ENCODE results near the gene RIPOR3. TPM values are rescaled to one million over a fixed set of nuclear protein-coding genes. Genes with fewer than 3 reads are reported as not detected.

Gene RIPOR3
- total and polyA plus RNA-seq, 9 of the 15 experiments (the other 6 are each of a cell fraction or from before 2014, with no cell fraction given), result 3.3 to 62.7 (median 21.4) TPM

DNA sequence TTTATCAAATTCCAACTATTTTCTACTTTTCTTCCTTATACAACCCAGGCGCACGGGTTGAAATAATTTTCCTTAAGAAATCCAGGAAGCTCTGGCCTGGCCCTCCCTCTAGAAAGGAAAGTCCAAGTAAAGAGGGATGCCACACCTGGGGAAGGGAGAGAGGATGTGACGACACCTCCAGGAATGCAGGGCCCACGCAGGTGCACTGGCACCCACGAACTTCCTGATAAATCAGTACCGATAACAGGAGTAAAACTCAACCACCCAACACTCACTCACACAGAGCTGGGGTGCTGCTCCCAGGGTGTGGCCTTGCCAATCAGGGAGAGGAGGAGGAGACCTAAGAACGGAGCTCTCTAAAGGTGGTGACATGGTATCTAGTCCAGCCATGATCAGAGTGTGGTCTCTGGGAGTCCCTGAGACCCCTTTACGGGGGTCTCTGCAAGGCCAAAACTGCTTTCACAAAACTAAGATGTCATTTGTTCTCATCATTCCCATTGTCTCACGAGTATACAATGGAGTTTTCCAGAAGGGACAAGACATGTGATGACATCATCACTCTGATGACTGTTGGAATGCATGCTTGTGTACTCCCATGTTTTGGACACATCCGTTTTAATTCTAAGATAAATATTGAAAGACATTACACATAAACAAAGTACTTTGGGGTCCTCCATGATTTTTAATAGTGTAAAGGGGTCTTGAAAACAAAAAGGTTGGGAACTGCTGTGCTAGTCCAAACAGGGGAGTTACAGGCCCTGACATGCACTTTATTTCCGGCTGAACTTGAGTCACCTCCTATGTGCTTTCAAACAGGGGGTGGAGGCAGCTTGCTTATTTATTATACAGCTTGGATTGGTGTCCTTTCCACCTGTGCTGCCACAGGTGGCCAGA is 37.9 kb upstream of the RIPOR3 start (continued):
- TF ChIP-seq, protein P1, sequence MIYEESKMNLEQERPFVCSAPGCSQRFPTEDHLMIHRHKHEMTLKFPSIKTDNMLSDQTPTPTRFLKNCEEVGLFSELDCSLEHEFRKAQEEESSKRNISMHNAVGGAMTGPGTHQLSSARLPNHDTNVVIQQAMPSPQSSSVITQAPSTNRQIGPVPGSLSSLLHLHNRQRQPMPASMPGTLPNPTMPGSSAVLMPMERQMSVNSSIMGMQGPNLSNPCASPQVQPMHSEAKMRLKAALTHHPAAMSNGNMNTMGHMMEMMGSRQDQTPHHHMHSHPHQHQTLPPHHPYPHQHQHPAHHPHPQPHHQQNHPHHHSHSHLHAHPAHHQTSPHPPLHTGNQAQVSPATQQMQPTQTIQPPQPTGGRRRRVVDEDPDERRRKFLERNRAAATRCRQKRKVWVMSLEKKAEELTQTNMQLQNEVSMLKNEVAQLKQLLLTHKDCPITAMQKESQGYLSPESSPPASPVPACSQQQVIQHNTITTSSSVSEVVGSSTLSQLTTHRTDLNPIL (CRISPR knock-in tag; IDR thresholded peaks at IDR 0.05), result no peak
- 0 out of 4 replicates have a peak, but pooled peaks of 1 of the 2 experiments have one; percentile 21 for TF ChIP-seq TEAD1 (CRISPR knock-in tag; IDR thresholded peaks at IDR 0.05)
- TF ChIP-seq ARID1B (IDR thresholded peaks at IDR 0.05), result 0 out of 2 replicates have a peak, but pooled peaks have one; percentile 12
- TF ChIP-seq, protein P2, sequence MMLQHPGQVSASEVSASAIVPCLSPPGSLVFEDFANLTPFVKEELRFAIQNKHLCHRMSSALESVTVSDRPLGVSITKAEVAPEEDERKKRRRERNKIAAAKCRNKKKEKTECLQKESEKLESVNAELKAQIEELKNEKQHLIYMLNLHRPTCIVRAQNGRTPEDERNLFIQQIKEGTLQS (IDR thresholded peaks at IDR 0.05), result peak; percentile 99
- TF ChIP-seq, protein P2 (CRISPR knock-in tag; conservative IDR thresholded peaks at IDR 0.05), result 0 out of 2 replicates have a peak, but pooled peaks have one; percentile 53
- TF ChIP-seq ZKSCAN8 (CRISPR knock-in tag; IDR thresholded peaks at IDR 0.05), result peak; percentile 30; the same call in 1 of the 2 replicates
- 0 out of 2 replicates have a peak, but pooled peaks have one; percentile 42 for TF ChIP-seq BACH1 (tag; IDR thresholded peaks at IDR 0.05)
- TF ChIP-seq ATF7 (IDR thresholded peaks at IDR 0.05), result peak; percentile 95
- TF ChIP-seq SOX6 (IDR thresholded peaks at IDR 0.05), result peak; percentile 38; the same call in 1 of the 2 replicates
- TF ChIP-seq ZNF785 (CRISPR knock-in tag; IDR thresholded peaks at IDR 0.05), result no peak
- TF ChIP-seq, protein P3, sequence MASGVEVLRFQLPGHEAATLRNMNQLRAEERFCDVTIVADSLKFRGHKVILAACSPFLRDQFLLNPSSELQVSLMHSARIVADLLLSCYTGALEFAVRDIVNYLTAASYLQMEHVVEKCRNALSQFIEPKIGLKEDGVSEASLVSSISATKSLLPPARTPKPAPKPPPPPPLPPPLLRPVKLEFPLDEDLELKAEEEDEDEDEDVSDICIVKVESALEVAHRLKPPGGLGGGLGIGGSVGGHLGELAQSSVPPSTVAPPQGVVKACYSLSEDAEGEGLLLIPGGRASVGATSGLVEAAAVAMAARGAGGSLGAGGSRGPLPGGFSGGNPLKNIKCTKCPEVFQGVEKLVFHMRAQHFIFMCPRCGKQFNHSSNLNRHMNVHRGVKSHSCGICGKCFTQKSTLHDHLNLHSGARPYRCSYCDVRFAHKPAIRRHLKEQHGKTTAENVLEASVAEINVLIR (CRISPR knock-in tag; IDR thresholded peaks at IDR 0.05), result no peak
- no peak for TF ChIP-seq SAFB2 (IDR thresholded peaks at IDR 0.05; ENCODE audit: borderline replicate concordance, low read depth, low read length, severe bottlenecking)
- no peak for TF ChIP-seq NFYB (IDR thresholded peaks at IDR 0.05; ENCODE audit: extremely low read depth, insufficient read length)
- peak; percentile 84 for TF ChIP-seq DMBX1 (CRISPR knock-in tag; IDR thresholded peaks at IDR 0.05; ENCODE audit: borderline replicate concordance)
- TF ChIP-seq PTTG1 (tag; IDR thresholded peaks at IDR 0.05; ENCODE audit: low read depth), result 0 out of 2 replicates have a peak, but pooled peaks have one; percentile 41
- TF ChIP-seq ZNF551 (CRISPR knock-in tag; IDR thresholded peaks at IDR 0.05), result no peak
- peak; percentile 39; the same call in 1 of the 2 replicates for TF ChIP-seq ZBTB7A (IDR thresholded peaks at IDR 0.05; ENCODE audit: borderline replicate concordance, control insufficient read depth, low read depth, low read length)
- TF ChIP-seq MTA2 (IDR thresholded peaks at IDR 0.05; ENCODE audit: low read depth), result no peak
- no peak for TF ChIP-seq ZNF586 (CRISPR knock-in tag; conservative IDR thresholded peaks at IDR 0.05)
- TF ChIP-seq TEAD2 (tag; IDR thresholded peaks at IDR 0.05), result 0 out of 2 replicates have a peak, but pooled peaks have one; percentile 35
- TF ChIP-seq JUN (IDR thresholded peaks at IDR 0.05; ENCODE audit: borderline replicate concordance, low read depth, low read length), result peak; percentile 67; the same call in 1 of the 2 replicates
- no peak for TF ChIP-seq JUN (CRISPR knock-in tag; IDR thresholded peaks at IDR 0.05; ENCODE audit: borderline replicate concordance)
- TF ChIP-seq NFATC3 (IDR thresholded peaks at IDR 0.05), result no peak
- no peak for TF ChIP-seq NFIC (IDR thresholded peaks at IDR 0.05)
- no peak for TF ChIP-seq C11orf30 (IDR thresholded peaks at IDR 0.05; ENCODE audit: low read depth)
- no peak for TF ChIP-seq EHMT2 (IDR thresholded peaks at IDR 0.05)
- peak; percentile 45; the same call in 1 of the 2 replicates for TF ChIP-seq CREM (IDR thresholded peaks at IDR 0.05; ENCODE audit: low read depth)

All from K562 (cell line).